DND-41 (cell line): ENCODE results near the gene ITGB7.

Experiments used
- ATAC-seq: fragments of 200-7000 bp; cut with Tn5 transposase; 3 replicates; pipeline ENCODE4 v1.9.1; 2021; ENCODE audit warnings: low read depth; ENCODE audit not compliant: insufficient read depth
- DNase-seq: peaks from one replicate; pipeline ENCODE4 v3.0.0-alpha.2; 2020
- H2AFZ ChIP-seq: 2 replicates; pipeline ENCODE4 v1.6.0; 2012; ENCODE audit warnings: low read depth, low read length
- H3K27ac ChIP-seq: 2 replicates; pipeline ENCODE4 v1.5.1; 2012; ENCODE audit warnings: low read length, inconsistent platforms
- H3K27me3 ChIP-seq: fragments of 200-600 bp; sonication (generic); 2 replicates; pipeline ENCODE4 v1.6.0; 2012; ENCODE audit warnings: low read length, mild to moderate bottlenecking, inconsistent platforms; ENCODE audit not compliant: insufficient read depth, poor library complexity
- H3K36me3 ChIP-seq: 2 replicates; pipeline ENCODE4 v1.5.1; 2012; ENCODE audit warnings: low read length, inconsistent platforms; ENCODE audit not compliant: insufficient read depth
- H3K4me1 ChIP-seq: 2 replicates; pipeline ENCODE4 v1.5.1; 2012; ENCODE audit warnings: mild to moderate bottlenecking, low read length; ENCODE audit not compliant: insufficient read depth
- H3K4me2 ChIP-seq: 2 replicates; pipeline ENCODE4 v1.6.0; 2012; ENCODE audit warnings: mild to moderate bottlenecking, moderate library complexity, low read length, inconsistent platforms; ENCODE audit not compliant: insufficient read depth
- H3K4me3 ChIP-seq, 2 experiments: fragments of 200-600 bp in 1 of 2; shearing (Covaris generic) in 1 of 2; 2 replicates each; pipeline ENCODE4 v1.5.1; 2012 to 2016; ENCODE audit warnings: inconsistent platforms in 2 of 2, low read length in 2 of 2, mild to moderate bottlenecking in 2 of 2, low read depth in 1 of 2, moderate library complexity in 1 of 2
- H3K79me2 ChIP-seq: 2 replicates; pipeline ENCODE4 v1.6.0; 2012; ENCODE audit warnings: low read length, inconsistent platforms; ENCODE audit not compliant: insufficient read depth
- H3K9ac ChIP-seq: 2 replicates; pipeline ENCODE4 v1.6.0; 2012; ENCODE audit warnings: low read depth, mild to moderate bottlenecking, inconsistent platforms, low read length, moderate library complexity
- H3K9me3 ChIP-seq: 2 replicates; pipeline ENCODE4 v1.5.1; 2012; ENCODE audit warnings: low read length, moderate library complexity, mild to moderate bottlenecking, inconsistent platforms; ENCODE audit not compliant: insufficient read depth, severe bottlenecking
- H4K20me1 ChIP-seq: 2 replicates; pipeline ENCODE4 v1.6.0; 2012; ENCODE audit warnings: low read length; ENCODE audit not compliant: insufficient read depth
- EZH2 ChIP-seq: IDR thresholded peaks from 3 replicates; pipeline ENCODE4 v1.6.1; 2012; ENCODE audit warnings: borderline replicate concordance, low read depth, mild to moderate bottlenecking, moderate library complexity, low read length, inconsistent platforms; ENCODE audit not compliant: severe bottlenecking
- TF ChIP-seq, protein P1 (sequence below): IDR thresholded peaks from 2 replicates; pipeline ENCODE4 v1.5.1; 2012; ENCODE audit warnings: borderline replicate concordance, low read length, moderate library complexity, mild to moderate bottlenecking; ENCODE audit not compliant: poor library complexity, severe bottlenecking; ENCODE audit errors: extremely low read depth

ITGB7 gene

GRCh38 chr12:53253298-53253697, 46.2 kb upstream of the ITGB7 start:
- ATAC-seq = no peak
- H2AFZ ChIP-seq = no peak overlapping the region
- H3K4me1 ChIP-seq = peaks cover 29% of the 10 kb centered on the region
- DNase-seq = no peak
- H3K36me3 ChIP-seq = peaks cover 23% of the 10 kb centered on the region
- H3K9me3 ChIP-seq = no peaks in the 10 kb centered on the region
- peak overlapping the region; percentile 86 for H3K9ac ChIP-seq
- TF ChIP-seq EZH2 = no peak
- TF ChIP-seq, protein P1, sequence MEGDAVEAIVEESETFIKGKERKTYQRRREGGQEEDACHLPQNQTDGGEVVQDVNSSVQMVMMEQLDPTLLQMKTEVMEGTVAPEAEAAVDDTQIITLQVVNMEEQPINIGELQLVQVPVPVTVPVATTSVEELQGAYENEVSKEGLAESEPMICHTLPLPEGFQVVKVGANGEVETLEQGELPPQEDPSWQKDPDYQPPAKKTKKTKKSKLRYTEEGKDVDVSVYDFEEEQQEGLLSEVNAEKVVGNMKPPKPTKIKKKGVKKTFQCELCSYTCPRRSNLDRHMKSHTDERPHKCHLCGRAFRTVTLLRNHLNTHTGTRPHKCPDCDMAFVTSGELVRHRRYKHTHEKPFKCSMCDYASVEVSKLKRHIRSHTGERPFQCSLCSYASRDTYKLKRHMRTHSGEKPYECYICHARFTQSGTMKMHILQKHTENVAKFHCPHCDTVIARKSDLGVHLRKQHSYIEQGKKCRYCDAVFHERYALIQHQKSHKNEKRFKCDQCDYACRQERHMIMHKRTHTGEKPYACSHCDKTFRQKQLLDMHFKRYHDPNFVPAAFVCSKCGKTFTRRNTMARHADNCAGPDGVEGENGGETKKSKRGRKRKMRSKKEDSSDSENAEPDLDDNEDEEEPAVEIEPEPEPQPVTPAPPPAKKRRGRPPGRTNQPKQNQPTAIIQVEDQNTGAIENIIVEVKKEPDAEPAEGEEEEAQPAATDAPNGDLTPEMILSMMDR = no peak
- peak overlapping the region; percentile 81 for H3K27ac ChIP-seq
- peaks cover 22% of the 10 kb centered on the region for H3K79me2 ChIP-seq
- 0 out of 2 replicates have a peak, but pooled peaks cover 3% of the 10 kb centered on the region for H4K20me1 ChIP-seq
- no peaks in the 10 kb centered on the region for H3K27me3 ChIP-seq
- peak overlapping the region; percentile 79 to 96; a peak in 3 of 4 replicates for H3K4me3 ChIP-seq
- peak overlapping the region; percentile 90 for H3K4me2 ChIP-seq

GRCh38 chr12:53252349-53252916, 45.4 kb upstream of the ITGB7 start:
- Histone ChIP-seq H3K4me1 (peaks cover 29% of the 10 kb centered on the region), H3K36me3 (peaks cover 23% of the 10 kb centered on the region), H3K9me3 (no peaks in the 10 kb centered on the region), H2AFZ (peak overlapping the region; percentile 89), H3K27me3 (no peaks in the 10 kb centered on the region), H3K79me2 (peaks cover 22% of the 10 kb centered on the region), H4K20me1 (0 out of 2 replicates have a peak, but pooled peaks cover 3% of the 10 kb centered on the region), H3K27ac (peak overlapping the region; percentile 81), H3K4me3 (peak overlapping the region; percentile 79 to 96), H3K4me2 (peak overlapping the region; percentile 90), H3K9ac (peak overlapping the region; percentile 86)
- TF ChIP-seq, protein P1 = no peak
- TF ChIP-seq EZH2 = no peak
- no peak for DNase-seq
- ATAC-seq = peak; percentile 16

DNA sequence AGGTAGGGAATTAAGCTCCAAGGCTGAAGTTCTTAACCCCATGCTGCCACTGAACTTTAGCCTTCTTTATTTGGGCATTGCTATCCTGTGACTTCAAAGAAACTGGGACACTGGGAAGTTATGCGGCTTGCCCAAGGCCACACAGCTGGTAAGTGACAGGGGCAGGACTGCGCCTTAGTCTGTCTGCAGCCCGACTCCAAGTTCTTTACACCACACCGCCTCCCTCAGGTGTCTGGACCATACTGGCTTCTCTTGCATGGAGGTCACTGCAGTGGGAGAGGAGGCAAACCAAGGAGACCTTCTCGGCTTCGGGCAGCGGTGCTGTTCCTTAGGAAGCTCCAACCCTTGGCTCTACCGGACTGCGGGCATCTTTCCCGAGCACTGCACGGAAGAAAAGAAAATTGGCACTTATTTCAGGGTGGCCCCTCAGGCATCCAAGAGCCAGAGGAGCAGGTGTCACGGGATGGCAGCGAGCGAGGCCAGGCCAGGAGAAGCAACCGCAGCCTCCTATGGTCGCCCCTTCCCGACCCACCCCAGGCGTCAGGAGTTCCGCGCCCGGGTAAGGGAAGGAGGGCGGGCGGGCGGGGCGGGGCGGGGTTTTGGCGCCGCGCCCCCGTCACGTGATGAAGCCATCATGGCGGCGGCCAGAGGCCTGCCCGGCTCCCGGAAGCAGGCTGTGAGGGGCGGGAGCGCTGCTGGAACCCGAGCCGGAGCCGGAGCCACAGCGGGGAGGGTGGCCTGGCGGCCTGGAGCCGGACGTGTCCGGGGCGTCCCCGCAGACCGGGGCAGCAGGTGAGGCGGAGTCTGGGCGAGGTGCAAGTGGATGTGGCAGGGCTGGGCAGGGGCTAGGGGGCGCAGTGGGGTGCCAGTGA, 44.7 kb upstream of the ITGB7 start:
- ATAC-seq = peak; percentile 89
- H3K4me3 ChIP-seq = peak overlapping the region; percentile 79 to 96
- no peaks in the 10 kb centered on the region for H3K27me3 ChIP-seq
- TF ChIP-seq, protein P1 = peak; percentile 62
- no peak for TF ChIP-seq EZH2
- peaks cover 22% of the 10 kb centered on the region for H3K79me2 ChIP-seq
- peak overlapping the region; percentile 90 for H3K4me2 ChIP-seq
- H3K36me3 ChIP-seq = peaks cover 23% of the 10 kb centered on the region
- H3K4me1 ChIP-seq = peaks cover 29% of the 10 kb centered on the region
- H3K27ac ChIP-seq = peak overlapping the region; percentile 81
- 0 out of 2 replicates have a peak, but pooled peaks cover 3% of the 10 kb centered on the region for H4K20me1 ChIP-seq
- no peaks in the 10 kb centered on the region for H3K9me3 ChIP-seq
- peak overlapping the region; percentile 86 for H3K9ac ChIP-seq
- H2AFZ ChIP-seq = peak overlapping the region; percentile 91
- DNase-seq = peak; percentile 78
